ENCODE results near the gene GTF3C1.

The GTF3C1 gene

DNA sequence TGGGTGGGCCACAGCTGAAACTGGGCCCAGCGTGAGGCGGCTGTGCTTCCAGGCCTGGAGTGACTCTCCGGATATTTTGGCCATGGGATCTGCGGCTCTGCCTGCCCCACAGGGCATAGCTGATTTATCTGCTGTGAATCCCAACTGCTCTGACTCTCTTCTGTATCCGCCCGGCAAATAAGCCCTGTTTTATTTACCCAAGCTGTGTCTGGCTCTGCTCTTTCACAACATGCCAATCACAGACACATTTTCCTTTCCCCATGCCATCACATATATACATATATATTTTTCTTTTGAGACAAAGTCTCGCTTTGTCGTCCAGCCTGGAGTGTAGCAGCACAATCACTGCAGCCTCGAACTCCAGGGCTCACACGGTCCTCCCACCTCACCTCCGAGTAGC is 33.3 kb downstream of the GTF3C1 start:
- DNase-seq (ENCODE audit: low spot score) = no peak

DNA sequence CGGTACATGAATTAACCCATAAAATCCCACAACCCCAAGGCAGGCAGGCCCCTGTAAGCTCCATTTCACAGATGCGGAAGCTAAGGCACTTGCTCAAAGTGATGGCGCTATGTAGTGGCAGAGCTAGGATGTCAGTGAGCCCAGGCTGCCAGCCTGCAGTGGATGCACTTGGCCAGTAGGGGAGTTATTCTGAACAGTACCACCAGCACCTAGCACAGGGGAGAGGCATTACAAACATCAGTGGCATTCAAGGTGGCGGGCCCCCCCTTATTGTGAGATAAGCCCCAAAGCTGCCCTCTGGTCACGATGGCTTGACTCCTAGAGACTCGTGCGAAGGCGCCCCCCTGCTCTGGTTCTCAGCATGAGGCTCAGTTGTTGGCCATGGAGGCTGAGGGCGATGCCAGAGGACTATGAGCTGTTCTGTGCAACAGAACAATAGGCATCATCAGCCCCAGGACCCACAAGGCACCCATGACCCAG is 33.8 kb downstream of the GTF3C1 start:
- peak; percentile 28 for DNase-seq (ENCODE audit: low spot score)

DNA sequence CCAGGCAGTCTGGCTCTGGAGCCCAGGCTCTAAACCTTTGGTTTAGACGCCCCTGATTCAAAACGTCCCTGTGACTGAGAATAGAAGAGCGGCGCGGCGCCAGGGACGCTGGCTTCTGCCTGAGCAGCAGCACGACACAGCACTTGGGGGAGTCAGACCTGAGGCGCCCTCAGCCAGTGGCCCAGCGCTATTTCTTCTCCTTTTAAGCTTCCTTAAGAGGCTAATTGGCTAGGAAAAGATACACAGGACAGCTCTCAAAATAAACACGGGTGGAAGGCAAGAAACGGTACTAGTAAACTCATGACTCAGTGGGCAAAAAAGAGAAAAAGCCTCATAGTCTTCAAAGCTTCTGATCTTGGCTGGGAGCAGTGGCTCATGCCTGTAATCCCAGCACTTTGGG is 34.9 kb downstream of the GTF3C1 start:
- no peak for DNase-seq (ENCODE audit: low spot score)

DNA sequence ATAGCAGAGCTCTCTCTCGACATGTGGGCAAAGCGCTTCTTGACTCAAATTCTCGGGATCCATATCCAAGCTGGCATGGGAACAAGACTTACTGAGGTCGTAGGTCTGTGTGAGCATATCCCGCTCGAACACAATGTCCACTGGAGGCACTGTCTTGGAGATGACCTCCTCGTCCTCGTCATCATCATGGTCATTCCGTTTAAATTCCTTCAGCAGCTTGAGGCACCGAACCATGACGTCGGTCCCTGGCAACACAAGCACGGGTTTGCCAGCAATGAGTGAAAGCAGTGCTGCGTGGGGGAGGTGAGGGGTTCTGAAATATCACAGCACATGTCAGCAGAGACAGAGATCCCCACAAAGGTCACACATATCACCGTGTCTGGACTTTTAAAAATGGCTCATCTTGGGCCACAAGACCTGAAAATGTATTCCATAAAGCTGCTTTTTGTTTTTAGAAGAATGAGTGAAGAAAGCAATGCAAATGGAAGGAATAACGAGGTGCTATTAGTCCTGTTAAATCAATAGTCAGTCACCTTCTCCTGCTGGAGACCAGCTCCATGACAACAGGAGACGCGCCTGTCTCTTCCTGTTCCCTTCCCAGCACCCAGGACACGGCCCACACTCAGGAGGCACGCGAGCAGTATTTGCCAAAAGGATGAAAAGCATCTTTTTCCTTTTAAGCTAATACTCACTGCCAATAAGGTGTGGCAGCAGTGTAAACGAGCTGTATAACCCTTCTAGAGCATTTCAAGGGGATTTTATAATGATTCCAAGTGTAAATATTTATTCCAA is 37.9 kb downstream of the GTF3C1 start:
- peak; percentile 93 for DNase-seq (ENCODE audit: low spot score)

- peak; percentile 37 for DNase-seq (ENCODE audit: low spot score)
Observed at GRCh38 chr16:27508476-27508875, 41.2 kb downstream of the GTF3C1 start.

GRCh38 chr16:27506771-27507170 is 42.9 kb downstream of the GTF3C1 start:
- no peak for DNase-seq (ENCODE audit: low spot score)

DNA sequence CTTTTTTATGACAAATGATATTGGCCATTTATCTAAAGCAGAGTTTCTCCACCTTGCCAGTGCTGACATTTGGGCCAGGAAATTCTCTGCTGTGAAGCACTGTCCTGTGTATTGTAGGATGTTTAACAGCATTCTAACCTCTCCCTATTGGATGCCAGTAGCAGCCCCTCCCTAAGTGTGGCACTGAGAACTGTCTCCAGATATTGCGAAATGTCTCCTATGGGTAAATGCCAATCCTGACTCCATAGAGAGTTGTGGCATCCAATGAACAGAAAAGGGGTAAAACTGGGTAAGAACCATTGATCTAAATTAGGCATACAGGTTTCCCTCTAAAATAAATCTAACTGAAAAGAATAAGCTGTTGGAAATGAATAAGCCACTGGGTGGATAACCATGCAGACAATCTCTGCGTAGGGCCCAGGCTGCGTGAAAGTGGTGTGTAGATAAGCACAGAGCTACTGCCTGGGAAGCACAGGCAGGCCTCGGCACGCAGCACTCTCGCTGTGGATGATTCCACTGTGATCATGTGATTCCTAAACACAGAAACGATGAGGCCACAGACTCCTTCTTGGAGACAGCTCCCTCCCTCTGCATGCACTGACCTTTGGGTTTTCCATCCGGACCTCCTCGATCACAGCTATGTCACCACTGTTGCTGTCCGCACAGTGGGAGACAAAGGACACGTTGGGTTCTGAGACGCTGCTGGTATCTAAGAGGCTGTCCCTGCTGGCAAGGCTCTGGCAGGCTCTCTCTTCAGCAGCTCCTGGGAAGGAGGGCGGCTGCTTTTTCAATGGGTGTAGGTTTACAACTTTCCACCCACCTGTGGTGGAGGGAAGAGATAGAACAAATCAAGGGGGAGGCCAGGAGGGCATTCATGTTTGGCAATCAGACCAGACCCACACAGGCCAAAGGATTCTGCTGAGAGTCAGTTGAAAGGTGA is 44.1 kb downstream of the GTF3C1 start:
- DNase-seq (ENCODE audit: low spot score) = no peak

DNA sequence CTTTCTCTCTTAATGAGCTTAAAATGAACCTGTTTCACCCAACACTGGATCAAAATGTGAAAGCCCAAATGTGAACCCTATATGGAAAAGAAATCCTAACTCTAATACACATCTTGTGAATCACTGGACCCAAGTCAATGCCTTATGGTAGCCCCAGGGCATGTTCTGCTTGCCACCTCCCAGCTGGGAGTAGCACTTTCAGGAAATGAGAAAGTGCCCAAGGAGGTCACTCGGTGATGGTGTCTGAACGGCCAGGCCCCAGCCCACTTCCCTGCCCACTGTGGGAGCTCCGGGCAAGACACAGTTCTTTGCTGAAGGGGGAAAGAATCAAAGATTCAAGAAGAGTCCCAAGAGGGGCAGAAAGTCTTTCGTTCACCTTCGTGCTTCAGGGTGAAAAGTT is 46.1 kb downstream of the GTF3C1 start:
- no peak for DNase-seq (ENCODE audit: low spot score)

- DNase-seq (ENCODE audit: low spot score) = no peak
Observed at GRCh38 chr16:27500801-27501200, 48.9 kb downstream of the GTF3C1 start.

GRCh38 chr16:27499659-27500055 is 50.1 kb downstream of the GTF3C1 start:
- no peak for DNase-seq (ENCODE audit: low spot score)

GRCh38 chr16:27498916-27499658 is 50.6 kb downstream of the GTF3C1 start:
- DNase-seq (ENCODE audit: low spot score) = no peak

DNA sequence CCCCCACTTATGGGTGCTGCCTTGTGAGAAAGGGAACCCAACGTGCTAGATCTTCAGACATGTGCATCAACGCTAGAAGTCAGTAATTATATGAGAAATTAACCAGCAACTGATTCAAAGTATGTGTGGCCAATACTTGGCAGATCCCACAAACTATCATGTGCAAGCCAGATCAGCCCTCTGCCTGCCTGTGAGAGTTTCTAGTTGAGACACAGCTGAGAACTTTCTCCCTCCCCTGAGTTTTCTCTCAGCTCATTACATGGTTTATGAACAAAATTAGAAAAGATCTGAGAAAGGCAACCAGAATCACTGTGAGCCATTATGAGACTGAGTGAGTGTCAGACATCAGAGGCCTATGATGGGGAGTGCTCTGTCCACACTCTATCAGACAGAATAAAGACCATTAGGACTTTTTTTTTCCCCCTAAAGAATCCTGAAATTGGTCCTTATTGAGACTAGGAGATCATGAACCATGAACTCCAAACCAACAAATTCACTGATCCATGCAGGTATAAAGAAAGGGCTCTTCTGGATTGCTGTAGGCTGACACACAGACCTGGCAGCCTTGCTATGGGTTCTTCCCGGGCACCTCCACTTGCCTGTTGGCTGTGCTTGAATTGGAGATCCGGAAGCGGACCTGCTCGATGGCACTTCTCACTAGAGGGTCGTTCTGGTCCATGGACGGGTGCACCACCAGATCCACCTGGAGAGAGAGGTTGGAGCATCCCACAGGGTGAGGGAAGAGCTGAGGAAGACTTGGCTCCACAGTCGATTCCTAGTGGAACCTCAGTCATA is 51.5 kb downstream of the GTF3C1 start:
- no peak for DNase-seq (ENCODE audit: low spot score)

DNA sequence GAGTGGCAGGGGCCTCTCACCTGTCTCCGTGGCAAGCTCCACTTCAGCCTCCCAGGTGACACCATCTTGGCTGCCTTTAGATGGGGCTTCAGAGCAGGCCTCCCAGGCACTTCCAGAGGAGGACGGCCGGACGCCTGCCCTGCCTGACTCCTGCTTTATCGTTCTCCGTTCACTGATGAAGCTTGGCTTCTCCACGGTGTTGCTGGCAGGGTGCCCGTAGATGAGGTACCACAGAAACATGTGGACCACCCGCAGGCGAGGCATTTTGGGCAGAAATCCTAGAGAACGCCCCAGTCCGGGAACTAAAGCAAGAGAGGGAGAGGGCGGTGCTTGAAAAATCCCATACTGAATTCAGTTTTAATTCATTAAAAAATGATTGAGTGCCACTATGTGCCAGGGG is 54.5 kb downstream of the GTF3C1 start:
- no peak for DNase-seq (ENCODE audit: low spot score)

DNA sequence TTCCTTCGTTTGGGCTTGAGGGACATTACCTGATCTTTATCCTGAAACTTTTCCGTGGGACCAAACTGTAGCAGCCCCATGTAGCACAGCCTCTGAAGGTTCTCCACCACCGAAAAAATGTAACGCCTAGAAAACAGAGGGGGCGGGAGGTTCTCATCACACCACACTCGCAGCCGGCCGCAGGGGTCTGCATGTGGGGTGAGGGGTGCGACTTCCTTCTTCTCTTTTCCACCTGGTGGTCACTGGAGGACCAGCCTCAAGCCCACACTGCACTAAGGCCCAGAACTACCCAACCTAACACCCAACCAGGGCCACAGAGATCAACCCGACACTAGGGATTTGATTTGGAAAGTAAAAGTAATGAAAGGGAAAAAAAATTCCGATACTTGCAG is 57.1 kb downstream of the GTF3C1 start:
- no peak for DNase-seq (ENCODE audit: low spot score)

- peak; percentile 42 for DNase-seq (ENCODE audit: low spot score)
Observed at GRCh38 chr16:27491894-27492587, 57.7 kb downstream of the GTF3C1 start.

GRCh38 chr16:27489906-27490305 is 59.8 kb downstream of the GTF3C1 start:
- DNase-seq (ENCODE audit: low spot score) = no peak

DNA sequence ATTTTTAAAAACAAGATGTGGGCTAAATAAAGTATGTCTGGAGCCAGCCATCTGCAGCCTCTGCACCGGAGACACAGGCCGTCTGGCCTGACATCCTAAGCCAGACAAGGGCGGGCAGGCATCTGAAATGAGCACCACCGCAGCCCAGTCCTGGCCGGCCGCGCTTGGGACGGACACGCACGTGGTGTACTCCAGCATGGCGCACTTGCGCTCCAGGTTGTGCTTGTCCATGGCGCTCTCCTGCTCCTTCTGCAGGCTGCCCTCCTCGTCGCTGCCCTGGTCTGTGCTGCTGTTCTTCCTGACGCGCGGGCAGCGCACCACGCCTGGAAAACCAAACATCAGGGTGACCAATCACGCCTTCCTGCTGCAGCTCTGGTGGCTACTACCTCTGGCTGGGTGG is 60.3 kb downstream of the GTF3C1 start:
- DNase-seq (ENCODE audit: low spot score) = no peak

DNA sequence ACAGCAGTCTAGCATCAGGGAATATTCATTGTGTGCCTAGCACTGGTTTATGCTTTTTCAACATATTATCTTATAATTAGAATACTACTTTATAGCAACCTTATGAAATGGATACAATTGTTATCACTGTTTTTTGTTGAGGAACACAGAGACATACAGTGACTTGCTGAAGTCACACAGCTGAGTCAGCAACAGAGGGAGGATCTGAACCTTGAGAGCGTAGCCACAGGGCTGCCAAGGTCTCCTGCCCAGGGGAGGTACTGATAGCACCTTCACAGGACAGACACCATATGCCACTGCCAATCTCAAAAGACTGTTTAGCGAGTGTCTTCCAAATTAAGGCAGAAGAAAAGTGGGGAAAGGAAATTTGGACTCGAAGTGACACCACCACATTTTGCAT is 63.0 kb downstream of the GTF3C1 start:
- DNase-seq (ENCODE audit: low spot score) = no peak

- DNase-seq (ENCODE audit: low spot score) = no peak
Observed at GRCh38 chr16:27486344-27486743, 63.4 kb downstream of the GTF3C1 start.

- no peak for DNase-seq (ENCODE audit: low spot score)
Observed at GRCh38 chr16:27485811-27486210, 63.9 kb downstream of the GTF3C1 start.

- no peak for DNase-seq (ENCODE audit: low spot score)
Observed at GRCh38 chr16:27485126-27485525, 64.6 kb downstream of the GTF3C1 start.

Measured in kidney tubule cell (primary cell).